Esophagus squamous epithelium (tissue), 5 donors: ENCODE data around the gene CXCL3. TPM values are rescaled to one million over a fixed set of nuclear protein-coding genes. Genes with fewer than 3 reads are reported as not detected.
"Not testable (repeated sequence)": the region's sequence is repeated elsewhere in the genome, so short reads cannot be mapped to it uniquely, and the experiment has no call there.

ENCODE experiments used
- DNase-seq: peaks from one replicate; lab custom pipeline; 2025; lab: John Stamatoyannopoulos, UW
- H3K27ac ChIP-seq, 4 donors: fragments of 200-600 bp; sonication (generic); one replicate each; pipeline ENCODE4 v1.5.1; 2016 to 2019; ENCODE audit warnings: mild to moderate bottlenecking in 1 of 4
- H3K27me3 ChIP-seq, 4 donors: fragments of 200-600 bp; sonication (generic); 1 replicate in 3 of 4; 2 replicates in 1 of 4; pipeline versions ENCODE4 v1.5.1 to v1.6.0; 2017 to 2021; ENCODE audit warnings: antibody characterized with exemption in 1 of 4
- H3K36me3 ChIP-seq, 3 donors: fragments of 200-600 bp; sonication (generic); one replicate each; pipeline ENCODE4 v1.5.1; 2016 to 2019
- H3K4me1 ChIP-seq, 3 donors: fragments of 200-600 bp; sonication (generic); one replicate each; pipeline ENCODE4 v1.5.1; 2017 to 2019
- H3K4me3 ChIP-seq, 4 donors: fragments of 200-600 bp; sonication (generic); 1 replicate in 3 of 4; 2 replicates in 1 of 4; pipeline ENCODE4 v1.5.1; 2016 to 2019; ENCODE audit warnings: mild to moderate bottlenecking in 2 of 4, moderate library complexity in 1 of 4
- H3K9me3 ChIP-seq, 3 donors: fragments of 200-600 bp; sonication (generic); one replicate each; pipeline ENCODE4 v1.5.1; 2016 to 2019
- POLR2A ChIP-seq, 4 donors: fragments of 450-650 bp; IDR thresholded peaks; one replicate each; pipeline ENCODE4 v1.6.1; 2017; ENCODE audit warnings: antibody characterized with exemption in 4 of 4, mild to moderate bottlenecking in 4 of 4, moderate library complexity in 3 of 4
- WGBS, 2 donors: methylation state at CpG; one replicate each; pipeline ENCODE4 v1.1.5; 2018; 5-methylcytosine and 5-hydroxymethylcytosine counted together
- intact Hi-C: fragments of 100-400 bp; cut with DNase I; formaldehyde crosslinking; loops from one replicate; pipeline ENCODE4 v1.15.0; 2022
- total RNA-seq, 4 donors: library from RNA; depleted of rRNA; stranded (reverse); fragments of >200 nt; gene quantifications; one replicate each; pipeline ENCODE4 v1.1.0, GENCODE V29; 2016
- TF ChIP-seq, protein P1 (sequence below), 6 experiments: fragments of 450-650 bp in 4 of 6; fragments of 200-600 bp in 2 of 6; sonication (generic) in 2 of 6; IDR thresholded peaks; one replicate each; pipeline ENCODE4 v1.5.1; 2016 to 2019; ENCODE audit warnings: antibody characterized with exemption in 6 of 6, mild to moderate bottlenecking in 4 of 6, moderate library complexity in 4 of 6
- donor health status: DM: yes; HTN: yes; CAD: no.

CXCL3 gene
- total RNA-seq, 4 donors from 2014 or later = 3.2 TPM; not detected in 3

DNA sequence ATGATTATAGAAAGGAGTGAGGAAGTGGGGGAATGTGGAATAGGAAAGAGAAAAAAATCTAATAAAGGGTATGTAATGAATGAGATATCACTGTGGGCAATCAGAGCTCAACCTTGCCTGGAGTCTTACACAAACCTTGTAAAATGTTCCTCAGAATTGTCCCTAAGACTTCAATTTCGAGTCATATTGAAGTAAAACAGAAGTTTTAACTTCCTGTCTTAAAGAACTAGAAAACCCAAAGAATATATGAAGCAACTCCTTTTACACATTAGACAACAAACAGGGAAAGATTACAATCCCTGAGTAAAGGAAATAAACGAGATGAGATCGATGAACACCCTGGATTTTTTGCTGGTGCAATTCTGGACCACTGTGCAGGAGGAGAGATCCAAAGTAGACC is 42.5 kb upstream of the CXCL3 start:
- TF ChIP-seq, protein P1, sequence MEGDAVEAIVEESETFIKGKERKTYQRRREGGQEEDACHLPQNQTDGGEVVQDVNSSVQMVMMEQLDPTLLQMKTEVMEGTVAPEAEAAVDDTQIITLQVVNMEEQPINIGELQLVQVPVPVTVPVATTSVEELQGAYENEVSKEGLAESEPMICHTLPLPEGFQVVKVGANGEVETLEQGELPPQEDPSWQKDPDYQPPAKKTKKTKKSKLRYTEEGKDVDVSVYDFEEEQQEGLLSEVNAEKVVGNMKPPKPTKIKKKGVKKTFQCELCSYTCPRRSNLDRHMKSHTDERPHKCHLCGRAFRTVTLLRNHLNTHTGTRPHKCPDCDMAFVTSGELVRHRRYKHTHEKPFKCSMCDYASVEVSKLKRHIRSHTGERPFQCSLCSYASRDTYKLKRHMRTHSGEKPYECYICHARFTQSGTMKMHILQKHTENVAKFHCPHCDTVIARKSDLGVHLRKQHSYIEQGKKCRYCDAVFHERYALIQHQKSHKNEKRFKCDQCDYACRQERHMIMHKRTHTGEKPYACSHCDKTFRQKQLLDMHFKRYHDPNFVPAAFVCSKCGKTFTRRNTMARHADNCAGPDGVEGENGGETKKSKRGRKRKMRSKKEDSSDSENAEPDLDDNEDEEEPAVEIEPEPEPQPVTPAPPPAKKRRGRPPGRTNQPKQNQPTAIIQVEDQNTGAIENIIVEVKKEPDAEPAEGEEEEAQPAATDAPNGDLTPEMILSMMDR (IDR thresholded peaks at IDR 0.05) = no peak
- TF ChIP-seq POLR2A (IDR thresholded peaks at IDR 0.05) = no peak
- H3K4me1 ChIP-seq = no peaks in the 10 kb centered on the region

DNA sequence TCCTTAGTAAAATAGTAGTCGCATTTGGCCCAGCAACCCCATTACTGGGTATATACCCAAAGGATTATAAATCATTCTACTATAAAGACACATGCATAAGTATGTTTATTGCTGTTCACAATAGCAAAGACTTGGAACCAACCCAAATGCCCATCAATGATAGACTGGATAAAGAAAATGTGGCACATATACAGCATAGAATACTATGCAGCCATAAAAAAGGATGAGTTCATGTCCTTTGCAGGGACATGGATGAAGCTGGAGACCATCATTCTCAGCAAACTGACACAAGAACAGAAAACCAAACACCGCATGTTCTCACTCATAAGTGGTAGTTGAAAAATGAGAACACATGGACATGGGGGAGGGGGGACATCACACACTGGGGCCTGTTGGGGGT is 41.9 kb upstream of the CXCL3 start:
- H3K27ac ChIP-seq, H3K27me3 ChIP-seq, intact Hi-C loops, DNase-seq, H3K4me3 ChIP-seq, H3K36me3 ChIP-seq, H3K4me1 ChIP-seq, H3K9me3 ChIP-seq: not testable (repeated sequence)
- 96 to 100% methylated on average over 2 of the region's 2 CpGs for WGBS, 2 donors

More for the DNA sequence above, 42.5 kb upstream of the CXCL3 start:
- Histone ChIP-seq H3K27me3 (no peaks in the 10 kb centered on the region), H3K36me3 (no peaks in the 10 kb centered on the region), H3K9me3 (no peaks in the 10 kb centered on the region), H3K27ac (no peak overlapping the region), H3K4me3 (no peak overlapping the region)
- whole genome bisulfite sequencing, 2 donors = 60 to 80% methylated on average over 3 of the region's 3 CpGs
- no peak for DNase-seq
- intact Hi-C loops = no loop called here

DNA sequence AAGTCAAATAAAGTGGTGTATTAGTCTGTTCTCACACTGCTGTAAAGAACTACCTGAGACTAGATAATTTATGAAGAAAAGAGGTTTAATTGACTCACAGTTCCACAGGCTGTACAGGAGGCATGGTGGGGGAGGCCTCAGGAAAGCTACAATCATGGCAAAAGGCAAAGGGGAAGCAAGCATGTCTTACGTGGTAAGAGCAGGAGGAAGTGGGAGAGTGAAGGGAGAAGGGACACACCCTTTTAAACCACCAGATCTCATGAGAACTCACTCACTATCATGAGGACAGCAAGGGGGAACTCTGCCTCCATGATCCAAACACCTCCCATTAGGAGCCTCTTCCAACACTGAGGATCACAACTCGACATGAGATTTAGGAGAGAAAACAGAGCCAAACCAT is 40.5 kb upstream of the CXCL3 start:
- H3K27ac ChIP-seq, H3K27me3 ChIP-seq, H3K4me1 ChIP-seq, DNase-seq, H3K9me3 ChIP-seq, intact Hi-C loops, H3K4me3 ChIP-seq, H3K36me3 ChIP-seq: not testable (repeated sequence)
- WGBS, 2 donors = 59 to 66% methylated on average over 2 of the region's 2 CpGs

DNA sequence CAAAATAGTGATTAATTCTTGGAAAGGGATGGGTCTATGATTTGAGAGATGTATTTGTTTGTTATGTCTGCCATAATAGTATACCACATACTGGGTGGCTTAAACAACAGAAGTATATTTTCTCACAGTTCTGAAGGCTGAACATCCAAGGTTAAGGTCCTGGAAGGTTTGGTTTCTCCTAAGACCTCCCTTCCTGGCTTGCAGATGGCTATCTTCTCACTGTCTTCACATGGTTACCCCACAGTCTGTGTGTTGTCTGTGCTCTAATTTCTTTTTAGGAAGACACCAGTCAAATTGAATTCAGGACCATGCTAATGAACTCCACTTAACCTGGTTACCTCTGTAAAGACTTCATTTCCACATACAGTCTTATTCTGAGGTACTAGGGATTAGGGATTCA is 34.9 kb upstream of the CXCL3 start:
- intact Hi-C loops = no loop called here

DNA sequence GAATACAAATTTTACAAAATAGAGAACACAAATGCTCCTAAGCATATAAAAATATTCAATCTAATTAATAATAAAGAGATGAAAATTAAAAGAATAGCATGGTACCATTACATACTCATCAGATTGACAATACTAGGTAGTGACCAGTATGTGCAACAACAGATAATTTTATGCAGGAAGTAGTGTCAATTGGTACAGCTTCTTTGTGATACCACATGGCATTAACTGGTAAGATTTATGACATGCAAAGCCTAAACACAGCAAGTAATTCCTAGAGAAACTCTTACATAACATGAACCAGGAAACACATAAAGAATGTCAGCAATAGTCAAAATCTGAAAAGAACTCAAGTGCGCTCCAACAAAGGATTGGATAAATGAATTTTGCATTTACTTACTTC is 34.2 kb upstream of the CXCL3 start:
- no peak for DNase-seq
- 88 to 92% methylated on average over 1 of the region's 1 CpG for WGBS, 2 donors
- intact Hi-C loops = no loop called here
- no peak for TF ChIP-seq POLR2A (IDR thresholded peaks at IDR 0.05)
- TF ChIP-seq, protein P1 (IDR thresholded peaks at IDR 0.05) = no peak
- H3K27me3 ChIP-seq = no peaks in the 10 kb centered on the region
- H3K36me3 ChIP-seq = no peaks in the 10 kb centered on the region
- no peaks in the 10 kb centered on the region for H3K4me1 ChIP-seq
- peaks cover 0 to 4% (median 0%) of the 10 kb centered on the region in 3 donors for H3K9me3 ChIP-seq
- H3K27ac ChIP-seq = no peak overlapping the region
- no peak overlapping the region for H3K4me3 ChIP-seq

More for the DNA sequence above, 34.9 kb upstream of the CXCL3 start:
- TF ChIP-seq POLR2A (IDR thresholded peaks at IDR 0.05) = no peak
- TF ChIP-seq, protein P1 (IDR thresholded peaks at IDR 0.05) = no peak
- no peaks in the 10 kb centered on the region for H3K36me3 ChIP-seq
- H3K4me3 ChIP-seq = no peak overlapping the region
- no peak for DNase-seq
- no peaks in the 10 kb centered on the region for H3K27me3 ChIP-seq
- H3K27ac ChIP-seq = no peak overlapping the region
- no peaks in the 10 kb centered on the region for H3K4me1 ChIP-seq
- H3K9me3 ChIP-seq = peaks cover 0 to 4% (median 0%) of the 10 kb centered on the region in 3 donors

DNA sequence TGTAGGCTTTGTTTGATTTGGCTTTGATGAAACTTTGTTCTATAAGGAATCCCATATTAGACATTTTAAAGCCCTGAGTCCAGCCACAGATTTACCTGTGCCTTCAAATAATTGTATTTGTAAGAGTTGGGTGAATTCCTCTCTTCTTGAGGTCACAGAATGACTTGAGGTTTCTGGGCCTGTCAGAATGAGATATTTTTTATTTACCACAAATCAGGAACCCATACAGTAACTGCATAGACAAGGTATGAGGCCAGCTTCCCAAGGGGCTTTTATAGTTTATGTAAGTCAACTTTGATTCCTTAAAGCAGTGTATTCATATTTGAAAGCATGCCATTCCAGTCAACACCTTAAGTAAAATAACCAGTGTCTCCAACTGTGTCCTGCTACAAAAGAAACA is 29.1 kb upstream of the CXCL3 start:
- Histone ChIP-seq H3K4me1 (no peaks in the 10 kb centered on the region), H3K36me3 (no peaks in the 10 kb centered on the region), H3K4me3 (no peak overlapping the region), H3K27ac (no peak overlapping the region), H3K9me3 (peaks cover 0 to 4% (median 0%) of the 10 kb centered on the region in 3 donors), H3K27me3 (no peaks in the 10 kb centered on the region)
- intact Hi-C loops = no loop called here
- TF ChIP-seq, protein P1 (IDR thresholded peaks at IDR 0.05) = no peak
- no peak for TF ChIP-seq POLR2A (IDR thresholded peaks at IDR 0.05)
- DNase-seq = no peak
